Measurements from ENCODE around the gene MEIOB. TPM values are rescaled to one million over a fixed set of nuclear protein-coding genes. Genes with fewer than 3 reads are reported as not detected.
A peak's percentile ranks its signal among the peaks of the same experiment; 100 is the strongest.

MEIOB gene
- total RNA-seq, 1 experiment from 2014 or later: 1.4 TPM

DNA sequence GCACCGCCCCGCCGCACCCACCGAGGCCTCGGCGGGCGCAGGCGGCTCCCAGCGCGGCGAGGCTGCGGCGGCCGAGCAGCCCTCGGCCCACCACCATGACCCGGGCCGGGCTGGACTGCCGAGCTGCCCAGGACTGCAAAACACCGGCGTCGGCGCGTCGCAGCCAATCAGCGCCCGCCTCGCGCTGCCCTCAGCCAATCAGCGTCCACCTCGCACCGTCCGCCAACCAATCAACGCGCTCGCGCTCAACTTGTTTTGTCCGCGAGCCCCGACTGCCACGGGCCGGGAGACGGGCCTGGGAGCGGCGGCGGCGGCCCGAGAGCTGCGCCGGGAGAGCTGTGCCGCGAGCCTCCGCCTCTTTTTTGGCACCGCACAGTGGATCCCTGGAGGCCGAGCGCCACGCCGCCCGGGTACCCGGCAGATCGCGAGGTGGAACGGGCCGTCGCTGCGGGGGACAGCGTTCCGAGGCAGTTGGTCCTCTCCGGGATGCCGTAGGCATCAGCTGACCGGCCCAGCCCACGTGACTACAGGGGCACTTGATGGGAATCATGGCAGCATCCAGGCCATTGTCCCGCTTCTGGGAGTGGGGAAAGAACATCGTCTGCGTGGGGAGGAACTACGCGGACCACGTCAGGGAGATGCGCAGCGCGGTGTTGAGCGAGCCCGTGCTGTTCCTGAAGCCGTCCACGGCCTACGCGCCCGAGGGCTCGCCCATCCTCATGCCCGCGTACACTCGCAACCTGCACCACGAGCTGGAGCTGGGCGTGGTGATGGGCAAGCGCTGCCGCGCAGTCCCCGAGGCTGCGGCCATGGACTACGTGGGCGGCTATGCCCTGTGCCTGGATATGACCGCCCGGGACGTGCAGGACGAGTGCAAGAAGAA is 45.0 kb downstream of the MEIOB start, which contains the start of the genes FAHD1 and HAGH (continued):
- TF ChIP-seq, protein P1, sequence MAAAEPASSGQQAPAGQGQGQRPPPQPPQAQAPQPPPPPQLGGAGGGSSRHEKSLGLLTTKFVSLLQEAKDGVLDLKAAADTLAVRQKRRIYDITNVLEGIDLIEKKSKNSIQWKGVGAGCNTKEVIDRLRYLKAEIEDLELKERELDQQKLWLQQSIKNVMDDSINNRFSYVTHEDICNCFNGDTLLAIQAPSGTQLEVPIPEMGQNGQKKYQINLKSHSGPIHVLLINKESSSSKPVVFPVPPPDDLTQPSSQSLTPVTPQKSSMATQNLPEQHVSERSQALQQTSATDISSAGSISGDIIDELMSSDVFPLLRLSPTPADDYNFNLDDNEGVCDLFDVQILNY (CRISPR knock-in tag; IDR thresholded peaks at IDR 0.05): peak; percentile 75; the same call in 1 of the 2 replicates
- TF ChIP-seq, protein P2, sequence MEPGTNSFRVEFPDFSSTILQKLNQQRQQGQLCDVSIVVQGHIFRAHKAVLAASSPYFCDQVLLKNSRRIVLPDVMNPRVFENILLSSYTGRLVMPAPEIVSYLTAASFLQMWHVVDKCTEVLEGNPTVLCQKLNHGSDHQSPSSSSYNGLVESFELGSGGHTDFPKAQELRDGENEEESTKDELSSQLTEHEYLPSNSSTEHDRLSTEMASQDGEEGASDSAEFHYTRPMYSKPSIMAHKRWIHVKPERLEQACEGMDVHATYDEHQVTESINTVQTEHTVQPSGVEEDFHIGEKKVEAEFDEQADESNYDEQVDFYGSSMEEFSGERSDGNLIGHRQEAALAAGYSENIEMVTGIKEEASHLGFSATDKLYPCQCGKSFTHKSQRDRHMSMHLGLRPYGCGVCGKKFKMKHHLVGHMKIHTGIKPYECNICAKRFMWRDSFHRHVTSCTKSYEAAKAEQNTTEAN (CRISPR knock-in tag; IDR thresholded peaks at IDR 0.05): peak; percentile 84; the same call in 1 of the 2 replicates
- no peak for TF ChIP-seq ZNF263 (CRISPR knock-in tag; IDR thresholded peaks at IDR 0.05; ENCODE audit: low read depth)
- TF ChIP-seq CREM (CRISPR knock-in tag; IDR thresholded peaks at IDR 0.05): peak; percentile 73; the same call in 1 of the 2 replicates
- TF ChIP-seq, protein P3, sequence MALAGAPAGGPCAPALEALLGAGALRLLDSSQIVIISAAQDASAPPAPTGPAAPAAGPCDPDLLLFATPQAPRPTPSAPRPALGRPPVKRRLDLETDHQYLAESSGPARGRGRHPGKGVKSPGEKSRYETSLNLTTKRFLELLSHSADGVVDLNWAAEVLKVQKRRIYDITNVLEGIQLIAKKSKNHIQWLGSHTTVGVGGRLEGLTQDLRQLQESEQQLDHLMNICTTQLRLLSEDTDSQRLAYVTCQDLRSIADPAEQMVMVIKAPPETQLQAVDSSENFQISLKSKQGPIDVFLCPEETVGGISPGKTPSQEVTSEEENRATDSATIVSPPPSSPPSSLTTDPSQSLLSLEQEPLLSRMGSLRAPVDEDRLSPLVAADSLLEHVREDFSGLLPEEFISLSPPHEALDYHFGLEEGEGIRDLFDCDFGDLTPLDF (CRISPR knock-in tag; IDR thresholded peaks at IDR 0.05): no peak
- no peak for TF ChIP-seq ZNF671 (CRISPR knock-in tag; IDR thresholded peaks at IDR 0.05)
- no peak for TF ChIP-seq SMAD4 (CRISPR knock-in tag; IDR thresholded peaks at IDR 0.05)

DNA sequence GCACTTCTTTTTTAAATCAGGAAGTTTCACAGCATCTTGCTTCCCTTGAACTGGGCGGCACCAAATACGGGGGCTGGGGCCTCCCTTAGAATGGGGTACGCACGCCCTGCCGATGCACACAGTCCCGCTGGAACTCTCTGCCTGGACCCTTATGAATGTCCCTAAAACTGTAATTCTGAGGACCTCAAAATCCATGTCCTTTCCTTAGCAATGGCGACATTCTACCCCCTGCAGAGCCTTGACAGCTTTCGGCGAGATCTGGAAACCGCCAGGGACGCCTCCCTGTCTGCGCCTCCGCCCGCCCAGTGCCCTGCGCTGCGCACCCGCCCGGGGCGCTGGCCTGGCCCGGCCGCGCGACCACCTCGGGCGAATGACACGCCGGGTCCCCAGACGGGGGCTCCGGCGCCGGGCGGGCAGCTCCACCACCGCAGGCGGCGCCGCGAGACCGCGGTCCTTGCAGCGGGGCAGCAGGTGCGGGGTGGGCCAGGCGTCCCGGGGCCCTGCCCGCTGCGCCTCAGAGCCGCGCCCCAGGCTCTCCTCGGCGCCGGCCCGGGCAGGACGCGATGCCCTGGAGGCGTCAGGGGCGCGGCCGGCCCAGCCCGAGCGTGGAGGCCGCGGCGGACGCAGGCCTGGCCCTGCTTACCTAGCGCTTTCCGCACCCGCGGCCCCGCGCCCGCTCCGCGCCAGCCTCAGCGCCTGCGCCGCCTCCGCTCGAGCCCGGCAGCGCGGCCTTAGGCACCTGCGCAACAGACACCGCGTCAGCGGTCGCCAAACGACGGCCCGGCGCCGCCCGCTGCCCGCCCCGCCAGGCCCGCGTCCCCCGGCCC is 45.9 kb downstream of the MEIOB start:
- ChIA-PET CTCF (interaction anchor here (0.8 kb wide), 1 partner anchor 43 kb away, joined by 4 read pairs; the partner anchor contains the start of genes NUBP2 and SPSB3), POLR2A (no interaction called here)
- no peaks in the 10 kb centered on the region for H3K36me3 Mint-ChIP-seq
- peak overlapping the region; percentile 65 for H3K4me3 Mint-ChIP-seq
- no peak overlapping the region for H3K27ac Mint-ChIP-seq
- ATAC-seq (peak; percentile 63), DNase-seq (ENCODE audit: low spot score) (peak; percentile 60)
- TF ChIP-seq, protein P4, sequence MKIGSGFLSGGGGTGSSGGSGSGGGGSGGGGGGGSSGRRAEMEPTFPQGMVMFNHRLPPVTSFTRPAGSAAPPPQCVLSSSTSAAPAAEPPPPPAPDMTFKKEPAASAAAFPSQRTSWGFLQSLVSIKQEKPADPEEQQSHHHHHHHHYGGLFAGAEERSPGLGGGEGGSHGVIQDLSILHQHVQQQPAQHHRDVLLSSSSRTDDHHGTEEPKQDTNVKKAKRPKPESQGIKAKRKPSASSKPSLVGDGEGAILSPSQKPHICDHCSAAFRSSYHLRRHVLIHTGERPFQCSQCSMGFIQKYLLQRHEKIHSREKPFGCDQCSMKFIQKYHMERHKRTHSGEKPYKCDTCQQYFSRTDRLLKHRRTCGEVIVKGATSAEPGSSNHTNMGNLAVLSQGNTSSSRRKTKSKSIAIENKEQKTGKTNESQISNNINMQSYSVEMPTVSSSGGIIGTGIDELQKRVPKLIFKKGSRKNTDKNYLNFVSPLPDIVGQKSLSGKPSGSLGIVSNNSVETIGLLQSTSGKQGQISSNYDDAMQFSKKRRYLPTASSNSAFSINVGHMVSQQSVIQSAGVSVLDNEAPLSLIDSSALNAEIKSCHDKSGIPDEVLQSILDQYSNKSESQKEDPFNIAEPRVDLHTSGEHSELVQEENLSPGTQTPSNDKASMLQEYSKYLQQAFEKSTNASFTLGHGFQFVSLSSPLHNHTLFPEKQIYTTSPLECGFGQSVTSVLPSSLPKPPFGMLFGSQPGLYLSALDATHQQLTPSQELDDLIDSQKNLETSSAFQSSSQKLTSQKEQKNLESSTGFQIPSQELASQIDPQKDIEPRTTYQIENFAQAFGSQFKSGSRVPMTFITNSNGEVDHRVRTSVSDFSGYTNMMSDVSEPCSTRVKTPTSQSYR (CRISPR knock-in tag; IDR thresholded peaks at IDR 0.05): no peak
- TF ChIP-seq KAT7 (CRISPR knock-in tag; IDR thresholded peaks at IDR 0.05; ENCODE audit: borderline replicate concordance) (0 out of 2 replicates have a peak, but pooled peaks have one; percentile 3), OVOL2 (CRISPR knock-in tag; IDR thresholded peaks at IDR 0.05; ENCODE audit: borderline replicate concordance) (no peak)
- peaks cover 19% of the 10 kb centered on the region for H3K4me1 Mint-ChIP-seq
- H3K9me3 Mint-ChIP-seq: no peaks in the 10 kb centered on the region
- H3K27me3 Mint-ChIP-seq (ENCODE audit: low read depth): peaks cover 2% of the 10 kb centered on the region; the same call in 1 of the 2 replicates

DNA sequence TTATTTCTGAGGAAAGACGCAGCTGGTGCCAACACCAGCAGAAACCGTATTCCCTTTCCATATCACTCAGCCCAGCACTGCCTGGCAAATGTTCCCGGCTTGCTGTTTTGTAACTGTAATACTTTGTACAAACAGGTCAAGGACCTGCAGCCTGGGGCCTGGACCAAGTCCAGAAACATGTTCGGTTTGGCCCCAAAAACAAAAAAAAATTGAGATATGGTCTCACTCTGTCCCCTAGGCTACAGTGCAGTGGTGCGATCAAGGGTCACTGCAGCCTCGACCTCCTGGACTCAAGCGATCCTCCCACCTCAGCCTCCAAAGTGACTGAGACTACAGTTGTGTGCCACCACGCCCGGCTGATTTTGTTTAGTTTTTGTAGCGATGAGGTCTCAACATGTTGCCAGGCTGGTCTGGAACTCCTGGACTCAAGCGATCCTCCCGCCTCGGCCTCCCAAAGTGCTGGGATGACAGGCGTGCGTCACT is 46.5 kb downstream of the MEIOB start:
- Mint-ChIP-seq H3K4me3 (peak overlapping the region; percentile 65), H3K4me1 (peaks cover 19% of the 10 kb centered on the region), H3K27ac (no peak overlapping the region), H3K9me3 (no peaks in the 10 kb centered on the region), H3K36me3 (no peaks in the 10 kb centered on the region), H3K27me3 (ENCODE audit: low read depth) (peaks cover 2% of the 10 kb centered on the region; the same call in 1 of the 2 replicates)
- DNase-seq (ENCODE audit: low spot score): no peak
- ChIA-PET POLR2A (no interaction called here), CTCF (interaction anchor here (0.8 kb wide), 1 partner anchor 43 kb away, joined by 4 read pairs; the partner anchor contains the start of genes NUBP2 and SPSB3)
- ATAC-seq: no peak
- TF ChIP-seq, protein P5, sequence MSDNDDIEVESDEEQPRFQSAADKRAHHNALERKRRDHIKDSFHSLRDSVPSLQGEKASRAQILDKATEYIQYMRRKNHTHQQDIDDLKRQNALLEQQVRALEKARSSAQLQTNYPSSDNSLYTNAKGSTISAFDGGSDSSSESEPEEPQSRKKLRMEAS (CRISPR knock-in tag; IDR thresholded peaks at IDR 0.05): no peak
- TF ChIP-seq PRRX2 (CRISPR knock-in tag; IDR thresholded peaks at IDR 0.05) (no peak), NFYB (CRISPR knock-in tag; conservative IDR thresholded peaks at IDR 0.05; ENCODE audit: low read depth) (no peak)
- TF ChIP-seq, protein P6, sequence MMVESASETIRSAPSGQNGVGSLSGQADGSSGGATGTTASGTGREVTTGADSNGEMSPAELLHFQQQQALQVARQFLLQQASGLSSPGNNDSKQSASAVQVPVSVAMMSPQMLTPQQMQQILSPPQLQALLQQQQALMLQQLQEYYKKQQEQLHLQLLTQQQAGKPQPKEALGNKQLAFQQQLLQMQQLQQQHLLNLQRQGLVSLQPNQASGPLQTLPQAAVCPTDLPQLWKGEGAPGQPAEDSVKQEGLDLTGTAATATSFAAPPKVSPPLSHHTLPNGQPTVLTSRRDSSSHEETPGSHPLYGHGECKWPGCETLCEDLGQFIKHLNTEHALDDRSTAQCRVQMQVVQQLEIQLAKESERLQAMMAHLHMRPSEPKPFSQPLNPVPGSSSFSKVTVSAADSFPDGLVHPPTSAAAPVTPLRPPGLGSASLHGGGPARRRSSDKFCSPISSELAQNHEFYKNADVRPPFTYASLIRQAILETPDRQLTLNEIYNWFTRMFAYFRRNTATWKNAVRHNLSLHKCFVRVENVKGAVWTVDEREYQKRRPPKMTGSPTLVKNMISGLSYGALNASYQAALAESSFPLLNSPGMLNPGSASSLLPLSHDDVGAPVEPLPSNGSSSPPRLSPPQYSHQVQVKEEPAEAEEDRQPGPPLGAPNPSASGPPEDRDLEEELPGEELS (CRISPR knock-in tag; IDR thresholded peaks at IDR 0.05): no peak
- TF ChIP-seq, protein P7, sequence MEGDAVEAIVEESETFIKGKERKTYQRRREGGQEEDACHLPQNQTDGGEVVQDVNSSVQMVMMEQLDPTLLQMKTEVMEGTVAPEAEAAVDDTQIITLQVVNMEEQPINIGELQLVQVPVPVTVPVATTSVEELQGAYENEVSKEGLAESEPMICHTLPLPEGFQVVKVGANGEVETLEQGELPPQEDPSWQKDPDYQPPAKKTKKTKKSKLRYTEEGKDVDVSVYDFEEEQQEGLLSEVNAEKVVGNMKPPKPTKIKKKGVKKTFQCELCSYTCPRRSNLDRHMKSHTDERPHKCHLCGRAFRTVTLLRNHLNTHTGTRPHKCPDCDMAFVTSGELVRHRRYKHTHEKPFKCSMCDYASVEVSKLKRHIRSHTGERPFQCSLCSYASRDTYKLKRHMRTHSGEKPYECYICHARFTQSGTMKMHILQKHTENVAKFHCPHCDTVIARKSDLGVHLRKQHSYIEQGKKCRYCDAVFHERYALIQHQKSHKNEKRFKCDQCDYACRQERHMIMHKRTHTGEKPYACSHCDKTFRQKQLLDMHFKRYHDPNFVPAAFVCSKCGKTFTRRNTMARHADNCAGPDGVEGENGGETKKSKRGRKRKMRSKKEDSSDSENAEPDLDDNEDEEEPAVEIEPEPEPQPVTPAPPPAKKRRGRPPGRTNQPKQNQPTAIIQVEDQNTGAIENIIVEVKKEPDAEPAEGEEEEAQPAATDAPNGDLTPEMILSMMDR (IDR thresholded peaks at IDR 0.05): no peak
- TF ChIP-seq, protein P8, sequence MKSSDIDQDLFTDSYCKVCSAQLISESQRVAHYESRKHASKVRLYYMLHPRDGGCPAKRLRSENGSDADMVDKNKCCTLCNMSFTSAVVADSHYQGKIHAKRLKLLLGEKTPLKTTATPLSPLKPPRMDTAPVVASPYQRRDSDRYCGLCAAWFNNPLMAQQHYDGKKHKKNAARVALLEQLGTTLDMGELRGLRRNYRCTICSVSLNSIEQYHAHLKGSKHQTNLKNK (CRISPR knock-in tag; IDR thresholded peaks at IDR 0.05): no peak
- TF ChIP-seq, protein P9, sequence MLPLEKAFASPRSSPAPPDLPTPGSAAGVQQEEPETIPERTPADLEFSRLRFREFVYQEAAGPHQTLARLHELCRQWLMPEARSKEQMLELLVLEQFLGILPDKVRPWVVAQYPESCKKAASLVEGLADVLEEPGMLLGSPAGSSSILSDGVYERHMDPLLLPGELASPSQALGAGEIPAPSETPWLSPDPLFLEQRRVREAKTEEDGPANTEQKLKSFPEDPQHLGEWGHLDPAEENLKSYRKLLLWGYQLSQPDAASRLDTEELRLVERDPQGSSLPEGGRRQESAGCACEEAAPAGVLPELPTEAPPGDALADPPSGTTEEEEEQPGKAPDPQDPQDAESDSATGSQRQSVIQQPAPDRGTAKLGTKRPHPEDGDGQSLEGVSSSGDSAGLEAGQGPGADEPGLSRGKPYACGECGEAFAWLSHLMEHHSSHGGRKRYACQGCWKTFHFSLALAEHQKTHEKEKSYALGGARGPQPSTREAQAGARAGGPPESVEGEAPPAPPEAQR (CRISPR knock-in tag; IDR thresholded peaks at IDR 0.05): no peak
